Neutrophil (primary cell): Measurements from ENCODE around the gene PROK2.

ENCODE experiments used
- H3K27ac ChIP-seq: fragments of 200-600 bp; sonication (generic); 2 replicates; pipeline ENCODE4 v1.5.1; 2016; ENCODE audit warnings: mild to moderate bottlenecking, moderate library complexity
- H3K27me3 ChIP-seq: fragments of 200-600 bp; sonication (generic); 2 replicates; pipeline ENCODE4 v1.6.0; 2016; ENCODE audit warnings: mild to moderate bottlenecking
- H3K36me3 ChIP-seq: fragments of 200-600 bp; sonication (generic); 2 replicates; pipeline ENCODE4 v1.5.1; 2017
- H3K4me1 ChIP-seq, 2 experiments: fragments of 200-600 bp in 1 of 2; sonication (generic) in 1 of 2; 1 replicate in 1 of 2; 2 replicates in 1 of 2; pipeline versions ENCODE4 v1.5.1 to v1.6.1; 2013 to 2016; ENCODE audit warnings: low read depth in 1 of 2, low read length in 1 of 2, mild to moderate bottlenecking in 1 of 2, moderate library complexity in 1 of 2; ENCODE audit not compliant: control insufficient read depth in 1 of 2, insufficient read depth in 1 of 2
- H3K4me3 ChIP-seq, 2 experiments: fragments of 200-600 bp in 1 of 2; sonication (generic) in 1 of 2; 1 replicate in 1 of 2; 2 replicates in 1 of 2; pipeline ENCODE4 v1.5.1; 2013 to 2016; ENCODE audit warnings: low read depth in 1 of 2, low read length in 1 of 2, mild to moderate bottlenecking in 1 of 2, moderate library complexity in 1 of 2
- H3K9me3 ChIP-seq: fragments of 200-600 bp; sonication (generic); 2 replicates; pipeline ENCODE4 v1.5.1; 2016
- CTCF ChIP-seq: fragments of 200-600 bp; sonication (generic); IDR thresholded peaks from 2 replicates; pipeline ENCODE4 v1.5.1; 2016; ENCODE audit warnings: antibody characterized with exemption

PROK2 gene

GRCh38 chr3:71744738-71745137 is 40.2 kb downstream of the PROK2 start:
- Histone ChIP-seq H3K36me3 (no peaks in the 10 kb centered on the region), H3K4me3 (no peak overlapping the region), H3K9me3 (no peaks in the 10 kb centered on the region), H3K27ac (peak overlapping the region; percentile 13), H3K4me1 (peaks cover 0 to 3% of the 10 kb centered on the region in 2 experiments), H3K27me3 (no peaks in the 10 kb centered on the region)
- no peak for TF ChIP-seq CTCF

GRCh38 chr3:71742621-71743020 is 42.3 kb downstream of the PROK2 start:
- Histone ChIP-seq H3K4me3 (no peak overlapping the region), H3K27me3 (no peaks in the 10 kb centered on the region), H3K4me1 (no peaks in the 10 kb centered on the region), H3K9me3 (no peaks in the 10 kb centered on the region), H3K27ac (no peak overlapping the region), H3K36me3 (no peaks in the 10 kb centered on the region)
- no peak for TF ChIP-seq CTCF

- Histone ChIP-seq H3K36me3 (no peaks in the 10 kb centered on the region), H3K27me3 (no peaks in the 10 kb centered on the region), H3K9me3 (no peaks in the 10 kb centered on the region), H3K4me1 (peaks cover 19 to 27% of the 10 kb centered on the region in 2 experiments), H3K4me3 (no peak overlapping the region), H3K27ac (no peak overlapping the region)
- no peak for TF ChIP-seq CTCF
Observed at GRCh38 chr3:71734881-71735280, 50.1 kb downstream of the PROK2 start.

- no peak overlapping the region for H3K4me3 ChIP-seq
- H3K36me3 ChIP-seq, result no peaks in the 10 kb centered on the region
- peaks cover 31 to 42% of the 10 kb centered on the region in 2 experiments for H3K4me1 ChIP-seq
- no peaks in the 10 kb centered on the region for H3K27me3 ChIP-seq
- no peaks in the 10 kb centered on the region for H3K9me3 ChIP-seq
- H3K27ac ChIP-seq, result no peak overlapping the region
- TF ChIP-seq CTCF, result no peak
Observed at GRCh38 chr3:71733319-71733718, 51.6 kb downstream of the PROK2 start.

- no peaks in the 10 kb centered on the region for H3K36me3 ChIP-seq
- peaks cover 31 to 44% of the 10 kb centered on the region in 2 experiments for H3K4me1 ChIP-seq
- H3K27me3 ChIP-seq, result no peaks in the 10 kb centered on the region
- no peak for TF ChIP-seq CTCF
- H3K9me3 ChIP-seq, result no peaks in the 10 kb centered on the region
- no peak overlapping the region for H3K4me3 ChIP-seq
- H3K27ac ChIP-seq, result no peak overlapping the region
Observed at GRCh38 chr3:71732637-71733036, 52.3 kb downstream of the PROK2 start.
